ENCODE data around the gene MDN1.
A peak's percentile ranks its signal among the peaks of the same experiment; 100 is the strongest.
"Not testable (repeated sequence)": the region's sequence is repeated elsewhere in the genome, so short reads cannot be mapped to it uniquely, and the experiment has no call there.

Gene MDN1

GRCh38 chr6:89640804-89641203 lies 178.8 kb downstream of the MDN1 start:
- H3K27ac ChIP-seq = no peak overlapping the region
- no peak for TF ChIP-seq CTCF (conservative IDR thresholded peaks at IDR 0.05)
- TF ChIP-seq ZFX (IDR thresholded peaks at IDR 0.05) = no peak

GRCh38 chr6:89638320-89639195 lies 181.0 kb downstream of the MDN1 start, which contains the start of gene LYRM2:
Gene LYRM2, minus strand, starts transcription at chr6:89638747. Its CDS starts 31 bp downstream, at chr6:89638716.
- TF ChIP-seq ZFX (IDR thresholded peaks at IDR 0.05) (no peak), CTCF (conservative IDR thresholded peaks at IDR 0.05) (no peak)
- H3K27ac ChIP-seq = peak within 1 kb of the TSS; percentile 82

GRCh38 chr6:89637960-89638319 lies 181.7 kb downstream of the MDN1 start:
- peak overlapping the region; percentile 82 for H3K27ac ChIP-seq
- TF ChIP-seq ZFX (IDR thresholded peaks at IDR 0.05) = no peak
- no peak for TF ChIP-seq CTCF (conservative IDR thresholded peaks at IDR 0.05)

- H3K27ac ChIP-seq = not testable (repeated sequence)
Measured at GRCh38 chr6:89636412-89636811, 183.2 kb downstream of the MDN1 start.

- TF ChIP-seq ZFX (IDR thresholded peaks at IDR 0.05) (no peak), CTCF (conservative IDR thresholded peaks at IDR 0.05) (no peak)
- no peak overlapping the region for H3K27ac ChIP-seq
Measured at GRCh38 chr6:89630488-89630887, 189.1 kb downstream of the MDN1 start.

- no peak overlapping the region for H3K27ac ChIP-seq
- TF ChIP-seq CTCF (conservative IDR thresholded peaks at IDR 0.05) = no peak
- no peak for TF ChIP-seq ZFX (IDR thresholded peaks at IDR 0.05)
Measured at GRCh38 chr6:89623749-89624148, 195.8 kb downstream of the MDN1 start.

GRCh38 chr6:89619567-89619966 lies 200.0 kb downstream of the MDN1 start:
- TF ChIP-seq CTCF (conservative IDR thresholded peaks at IDR 0.05) = no peak
- no peak for TF ChIP-seq ZFX (IDR thresholded peaks at IDR 0.05)
- H3K27ac ChIP-seq = no peak overlapping the region

- TF ChIP-seq ZFX (IDR thresholded peaks at IDR 0.05) = no peak
- no peak for TF ChIP-seq CTCF (conservative IDR thresholded peaks at IDR 0.05)
- no peak overlapping the region for H3K27ac ChIP-seq
Measured at GRCh38 chr6:89618026-89618425, 201.6 kb downstream of the MDN1 start.

Measured in C4-2B (cell line).